ENCODE data around the gene PI4KA.
"Not testable (repeated sequence)": the region's sequence is repeated elsewhere in the genome, so short reads cannot be mapped to it uniquely, and the experiment has no call there.

Gene PI4KA

GRCh38 chr22:20746431-20747189 is 112.0 kb downstream of the PI4KA start:
- DNase-seq: no peak

GRCh38 chr22:20745119-20745518 is 113.5 kb downstream of the PI4KA start:
- no peak for DNase-seq

- no peak for DNase-seq
These were observed 114.2 kb downstream of the PI4KA start for GRCh38 chr22:20744456-20744855.

GRCh38 chr22:20742764-20743163 is 115.8 kb downstream of the PI4KA start:
- no peak for DNase-seq

- peak in 1 of 2 donors; percentile 12 for DNase-seq
These were observed 116.7 kb downstream of the PI4KA start for GRCh38 chr22:20741634-20742581.

GRCh38 chr22:20741008-20741633 is 117.5 kb downstream of the PI4KA start:
- DNase-seq: no peak

- DNase-seq: no peak
These were observed 118.2 kb downstream of the PI4KA start for GRCh38 chr22:20740222-20740951.

- peak in 1 of 2 donors; percentile 7 for DNase-seq
These were observed 120.1 kb downstream of the PI4KA start for GRCh38 chr22:20738394-20739089.

- DNase-seq: not testable (repeated sequence)
These were observed 121.7 kb downstream of the PI4KA start for GRCh38 chr22:20736891-20737290.

- not testable (repeated sequence) for DNase-seq
These were observed 123.1 kb downstream of the PI4KA start for GRCh38 chr22:20735356-20736162.

- not testable (repeated sequence) for DNase-seq
These were observed 126.2 kb downstream of the PI4KA start for GRCh38 chr22:20732431-20732830.

GRCh38 chr22:20729194-20729593 is 129.4 kb downstream of the PI4KA start:
- no peak for DNase-seq

GRCh38 chr22:20728523-20729190 is 130.0 kb downstream of the PI4KA start:
- DNase-seq: no peak

GRCh38 chr22:20727118-20728015 is 131.2 kb downstream of the PI4KA start:
- no peak for DNase-seq

- no peak for DNase-seq
These were observed 132.5 kb downstream of the PI4KA start for GRCh38 chr22:20725987-20726558.

GRCh38 chr22:20724676-20725454 is 133.7 kb downstream of the PI4KA start:
- DNase-seq: no peak

GRCh38 chr22:20721409-20722218 is 137.0 kb downstream of the PI4KA start:
- no peak for DNase-seq

Data from bone marrow (tissue), 2 donors.